HepG2 (cell line): ENCODE results near the gene ITCH. TPM values are rescaled to one million over a fixed set of nuclear protein-coding genes. Genes with fewer than 3 reads are reported as not detected.

Experiments used
- CENPX ChIP-seq: sonication (generic); formaldehyde crosslinking; IDR thresholded peaks from 2 replicates; pipeline ENCODE4 v1.9.0; 2021; ENCODE audit warnings: mild to moderate bottlenecking, missing genetic modification reagents, moderate library complexity
- GFI1 ChIP-seq: sonication (generic); formaldehyde crosslinking; IDR thresholded peaks from 2 replicates; pipeline ENCODE4 v1.5.0; 2020; ENCODE audit warnings: missing genetic modification reagents, mild to moderate bottlenecking, borderline replicate concordance
- HNRNPL ChIP-seq: fragments of 200-400 bp; formaldehyde crosslinking; IDR thresholded peaks from 2 replicates; pipeline ENCODE4 v1.6.1; 2017; ENCODE audit warnings: mild to moderate bottlenecking, low read depth, low read length
- HOXD1 ChIP-seq: sonication (generic); formaldehyde crosslinking; IDR thresholded peaks from 2 replicates; pipeline ENCODE4 v1.5.0; 2020; ENCODE audit warnings: missing genetic modification reagents
- KAT8 ChIP-seq: IDR thresholded peaks from 2 replicates; pipeline ENCODE4 v1.6.1; 2016; ENCODE audit warnings: missing genetic modification reagents, missing compliant biosample characterization
- KDM1A ChIP-seq: IDR thresholded peaks from 2 replicates; pipeline ENCODE4 v1.6.1; 2016; ENCODE audit warnings: missing compliant biosample characterization
- MXD4 ChIP-seq: IDR thresholded peaks from 2 replicates; pipeline ENCODE4 v1.6.1; 2016; ENCODE audit warnings: mild to moderate bottlenecking, missing biosample characterization, missing genetic modification reagents
- NRL ChIP-seq: sonication (generic); formaldehyde crosslinking; IDR thresholded peaks from 2 replicates; pipeline ENCODE4 v1.5.0; 2020; ENCODE audit warnings: missing genetic modification reagents, mild to moderate bottlenecking, moderate library complexity, borderline replicate concordance
- PTBP1 ChIP-seq: fragments of 200-400 bp; formaldehyde crosslinking; IDR thresholded peaks from 2 replicates; pipeline ENCODE4 v1.6.1; 2018; ENCODE audit warnings: low read length, low read depth; ENCODE audit not compliant: poor library complexity, severe bottlenecking
- RARG ChIP-seq: sonication (generic); formaldehyde crosslinking; IDR thresholded peaks from 2 replicates; pipeline ENCODE4 v1.4.0; 2020; ENCODE audit warnings: low read depth, mild to moderate bottlenecking, missing genetic modification reagents
- SAFB2 ChIP-seq: sonication (generic); formaldehyde crosslinking; IDR thresholded peaks from 2 replicates; pipeline ENCODE4 v1.5.1; 2020; ENCODE audit warnings: missing genetic modification reagents, low read depth, mild to moderate bottlenecking, borderline replicate concordance
- SMARCE1 ChIP-seq: fragments of 450-650 bp; IDR thresholded peaks from 2 replicates; pipeline ENCODE4 v1.6.1; 2017; ENCODE audit warnings: borderline replicate concordance
- SMYD3 ChIP-seq: sonication (generic); formaldehyde crosslinking; IDR thresholded peaks from 2 replicates; pipeline ENCODE4 v1.8.1; 2023; ENCODE audit warnings: mild to moderate bottlenecking, missing genetic modification reagents
- THYN1 ChIP-seq: sonication (generic); formaldehyde crosslinking; IDR thresholded peaks from 2 replicates; pipeline ENCODE4 v1.8.1; 2023; ENCODE audit warnings: low read depth, mild to moderate bottlenecking, moderate library complexity, missing genetic modification reagents, borderline replicate concordance
- ZBTB38 ChIP-seq: sonication (generic); formaldehyde crosslinking; IDR thresholded peaks from 2 replicates; pipeline ENCODE4 v1.5.1; 2020; ENCODE audit warnings: mild to moderate bottlenecking, missing genetic modification reagents
- ZNF501 ChIP-seq: sonication (generic); formaldehyde crosslinking; IDR thresholded peaks from 2 replicates; pipeline ENCODE4 v1.5.1; 2020; ENCODE audit warnings: mild to moderate bottlenecking, moderate library complexity, missing genetic modification reagents
- ZNF510 ChIP-seq: sonication (generic); formaldehyde crosslinking; IDR thresholded peaks from 2 replicates; pipeline ENCODE4 v1.4.0; 2020; ENCODE audit warnings: low read depth, mild to moderate bottlenecking, missing genetic modification reagents
- polyA plus RNA-seq, 8 experiments: library from polyadenylated mRNA; depleted of rRNA in 3 of 8; stranded (reverse) in 7 of 8; unstranded in 1 of 8; fragments of >200 nt; fragmentation: Illumina TruSeq in 4 of 8; extraction: Trizol in 4 of 8; gene quantifications; 2 replicates each; pipeline versions ENCODE4 v1.2.1 to v1.2.3, GENCODE V29; 2011 to 2016; ENCODE audit warnings: low read depth in 4 of 8, missing spikeins in 1 of 8, mixed read lengths in 1 of 8; ENCODE audit not compliant: insufficient read depth in 1 of 8
- total RNA-seq, 5 experiments: library from RNA; depleted of rRNA; stranded (reverse); fragments of >200 nt; fragmentation: Illumina TruSeq; extraction: Trizol; gene quantifications; 2 replicates each; pipeline ENCODE4 v1.2.3, GENCODE V29; 2016; ENCODE audit warnings: low read depth in 1 of 5
- TF ChIP-seq, protein P1 (sequence below): IDR thresholded peaks from 2 replicates; pipeline ENCODE4 v1.6.1; 2012; ENCODE audit warnings: inconsistent platforms
- TF ChIP-seq, protein P2 (sequence below): IDR thresholded peaks from 2 replicates; pipeline ENCODE4 v1.6.1; 2016
- TF ChIP-seq, protein P3 (sequence below): sonication (generic); formaldehyde crosslinking; IDR thresholded peaks from 2 replicates; pipeline ENCODE4 v1.5.1; 2020; ENCODE audit warnings: missing genetic modification reagents, mild to moderate bottlenecking, borderline replicate concordance
- TF ChIP-seq, protein P4 (sequence below): sonication (generic); formaldehyde crosslinking; IDR thresholded peaks from 2 replicates; pipeline ENCODE4 v1.9.0; 2022; ENCODE audit warnings: low read depth, missing genetic modification reagents

ITCH gene
- total and polyA plus RNA-seq, 2 of the 13 experiments (the other 11 are each of a cell fraction or from before 2014, with no cell fraction given) = 20.5 to 112 TPM

DNA sequence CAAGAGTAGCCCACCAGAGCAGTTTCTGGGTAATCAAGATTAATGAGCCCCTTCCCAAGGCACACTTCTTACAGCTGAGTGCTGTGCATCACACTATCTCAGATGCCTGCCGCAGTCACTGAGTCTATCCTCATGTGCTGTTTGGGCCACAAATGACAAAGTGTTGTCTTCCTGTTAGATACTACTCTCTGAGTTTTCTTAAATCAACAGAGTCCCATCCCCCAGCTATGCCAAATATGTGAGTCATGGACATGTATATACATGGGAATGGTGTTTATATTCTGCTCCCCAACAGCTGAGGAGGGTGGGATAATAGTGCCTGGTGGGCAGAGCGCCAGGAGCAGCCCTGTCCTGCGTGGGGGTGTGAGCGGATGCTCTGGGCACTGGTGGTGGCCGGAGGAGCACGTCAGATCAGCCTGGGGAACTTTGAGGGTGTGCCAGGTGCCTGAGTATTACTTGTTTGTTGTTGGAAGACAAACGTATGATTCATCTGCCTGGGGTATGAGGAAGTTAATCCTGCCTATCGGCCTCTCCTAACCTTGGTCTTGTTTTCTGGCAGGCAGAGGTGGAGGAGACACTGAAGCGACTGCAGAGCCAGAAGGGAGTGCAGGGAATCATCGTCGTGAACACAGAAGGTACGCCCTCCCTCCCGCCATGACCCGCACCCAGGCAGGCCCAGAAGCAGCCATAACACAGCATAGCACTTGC is 162.8 kb downstream of the ITCH start (continued):
- TF ChIP-seq GFI1 (CRISPR knock-in tag) = peak; percentile 66; the same call in 1 of the 2 replicates
- TF ChIP-seq, protein P1, sequence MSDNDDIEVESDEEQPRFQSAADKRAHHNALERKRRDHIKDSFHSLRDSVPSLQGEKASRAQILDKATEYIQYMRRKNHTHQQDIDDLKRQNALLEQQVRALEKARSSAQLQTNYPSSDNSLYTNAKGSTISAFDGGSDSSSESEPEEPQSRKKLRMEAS = no peak; the same call in 1 of the 2 replicates
- TF ChIP-seq PTBP1 = no peak
- peak; percentile 81; the same call in 1 of the 2 replicates for TF ChIP-seq HOXD1 (CRISPR knock-in tag)
- peak; percentile 80 for TF ChIP-seq HNRNPL
- peak; percentile 18; the same call in 1 of the 2 replicates for TF ChIP-seq NRL (CRISPR knock-in tag)
- TF ChIP-seq THYN1 (CRISPR knock-in tag) = no peak
- TF ChIP-seq, protein P2, sequence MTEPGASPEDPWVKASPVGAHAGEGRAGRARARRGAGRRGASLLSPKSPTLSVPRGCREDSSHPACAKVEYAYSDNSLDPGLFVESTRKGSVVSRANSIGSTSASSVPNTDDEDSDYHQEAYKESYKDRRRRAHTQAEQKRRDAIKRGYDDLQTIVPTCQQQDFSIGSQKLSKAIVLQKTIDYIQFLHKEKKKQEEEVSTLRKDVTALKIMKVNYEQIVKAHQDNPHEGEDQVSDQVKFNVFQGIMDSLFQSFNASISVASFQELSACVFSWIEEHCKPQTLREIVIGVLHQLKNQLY (CRISPR knock-in tag) = peak; percentile 84
- TF ChIP-seq SAFB2 (CRISPR knock-in tag) = no peak
- TF ChIP-seq ZNF501 (CRISPR knock-in tag) = peak; percentile 98
- 0 out of 2 replicates have a peak, but pooled peaks have one; percentile 94 for TF ChIP-seq ZNF510
- TF ChIP-seq ZBTB38 (CRISPR knock-in tag) = peak; percentile 100
- no peak for TF ChIP-seq CENPX (CRISPR knock-in tag)
- peak; percentile 81 for TF ChIP-seq MXD4 (CRISPR knock-in tag)
- TF ChIP-seq RARG = 0 out of 2 replicates have a peak, but pooled peaks have one; percentile 68
- peak; percentile 71 for TF ChIP-seq KAT8
- TF ChIP-seq, protein P3, sequence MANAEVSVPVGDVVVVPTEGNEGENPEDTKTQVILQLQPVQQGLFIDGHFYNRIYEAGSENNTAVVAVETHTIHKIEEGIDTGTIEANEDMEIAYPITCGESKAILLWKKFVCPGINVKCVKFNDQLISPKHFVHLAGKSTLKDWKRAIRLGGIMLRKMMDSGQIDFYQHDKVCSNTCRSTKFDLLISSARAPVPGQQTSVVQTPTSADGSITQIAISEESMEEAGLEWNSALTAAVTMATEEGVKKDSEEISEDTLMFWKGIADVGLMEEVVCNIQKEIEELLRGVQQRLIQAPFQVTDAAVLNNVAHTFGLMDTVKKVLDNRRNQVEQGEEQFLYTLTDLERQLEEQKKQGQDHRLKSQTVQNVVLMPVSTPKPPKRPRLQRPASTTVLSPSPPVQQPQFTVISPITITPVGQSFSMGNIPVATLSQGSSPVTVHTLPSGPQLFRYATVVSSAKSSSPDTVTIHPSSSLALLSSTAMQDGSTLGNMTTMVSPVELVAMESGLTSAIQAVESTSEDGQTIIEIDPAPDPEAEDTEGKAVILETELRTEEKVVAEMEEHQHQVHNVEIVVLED (CRISPR knock-in tag) = peak; percentile 14; the same call in 1 of the 2 replicates
- TF ChIP-seq SMARCE1 = no peak
- TF ChIP-seq KDM1A (CRISPR knock-in tag) = peak; percentile 55; the same call in 1 of the 2 replicates
- TF ChIP-seq, protein P4, sequence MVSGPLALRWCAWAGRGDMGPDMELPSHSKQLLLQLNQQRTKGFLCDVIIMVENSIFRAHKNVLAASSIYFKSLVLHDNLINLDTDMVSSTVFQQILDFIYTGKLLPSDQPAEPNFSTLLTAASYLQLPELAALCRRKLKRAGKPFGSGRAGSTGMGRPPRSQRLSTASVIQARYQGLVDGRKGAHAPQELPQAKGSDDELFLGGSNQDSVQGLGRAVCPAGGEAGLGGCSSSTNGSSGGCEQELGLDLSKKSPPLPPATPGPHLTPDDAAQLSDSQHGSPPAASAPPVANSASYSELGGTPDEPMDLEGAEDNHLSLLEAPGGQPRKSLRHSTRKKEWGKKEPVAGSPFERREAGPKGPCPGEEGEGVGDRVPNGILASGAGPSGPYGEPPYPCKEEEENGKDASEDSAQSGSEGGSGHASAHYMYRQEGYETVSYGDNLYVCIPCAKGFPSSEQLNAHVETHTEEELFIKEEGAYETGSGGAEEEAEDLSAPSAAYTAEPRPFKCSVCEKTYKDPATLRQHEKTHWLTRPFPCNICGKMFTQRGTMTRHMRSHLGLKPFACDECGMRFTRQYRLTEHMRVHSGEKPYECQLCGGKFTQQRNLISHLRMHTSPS (CRISPR knock-in tag) = peak; percentile 97
- peak; percentile 78; the same call in 1 of the 2 replicates for TF ChIP-seq SMYD3 (CRISPR knock-in tag)
